Neural cell (in vitro differentiated cells): ENCODE results near the gene LRRC71.

Experiments
- CTCF ChIP-seq: fragments of 450-650 bp; IDR thresholded peaks from 2 replicates; pipeline ENCODE4 v1.5.1; 2014; ENCODE audit warnings: antibody characterized with exemption, mild to moderate bottlenecking, moderate library complexity; ENCODE audit not compliant: poor library complexity, severe bottlenecking
- EP300 ChIP-seq: fragments of 450-650 bp; conservative IDR thresholded peaks from 2 replicates; pipeline ENCODE4 v1.6.1; 2014; ENCODE audit warnings: antibody characterized with exemption, mild to moderate bottlenecking, moderate library complexity; ENCODE audit not compliant: poor library complexity, severe bottlenecking
- MXI1 ChIP-seq: fragments of 450-650 bp; conservative IDR thresholded peaks from 2 replicates; pipeline ENCODE4 v1.6.1; 2014; ENCODE audit warnings: antibody characterized with exemption, mild to moderate bottlenecking; ENCODE audit not compliant: poor library complexity, severe bottlenecking

GRCh38 chr1:156894711-156895454, 25.5 kb upstream of the LRRC71 start:
- no peak for TF ChIP-seq EP300
- no peak for TF ChIP-seq CTCF
- TF ChIP-seq MXI1, result no peak
